IMR-90 (cell line): ENCODE measurements around the gene ROBO2. TPM values are rescaled to one million over a fixed set of nuclear protein-coding genes. Genes with fewer than 3 reads are reported as not detected.

ENCODE experiments used
- ATAC-seq: fragments of 200-7000 bp; cut with Tn5 transposase; 2 replicates; pipeline ENCODE4 v1.9.1; 2020; ENCODE audit warnings: low read depth, mild to moderate bottlenecking, moderate library complexity
- BruUV-seq: library from RNA; stranded (reverse); fragments of 400-500 nt; replicated peaks from 2 replicates; lab custom pipeline; 2021; lab: Mats Ljungman, UMichigan
- CTCF ChIA-PET: fragments of 300-600 bp; formaldehyde crosslinking; extraction: SDS; loops from one replicate; lab custom pipeline; 2021; ENCODE audit warnings: antibody characterized with exemption; lab: Yijun Ruan, JAX
- POLR2A ChIA-PET: fragments of 300-600 bp; sonication (Branson Sonifier 250); formaldehyde crosslinking; loops from one replicate; lab custom pipeline; 2022; ENCODE audit warnings: antibody characterized with exemption; ENCODE audit not compliant: unreplicated experiment; lab: Charles Lee
- DNase-seq: peaks from one replicate; pipeline ENCODE4 v3.0.0; 2013
- H2AFZ ChIP-seq: replicated peaks from 2 replicates; pipeline ENCODE3; 2013; ENCODE audit warnings: low read length, mild to moderate bottlenecking; ENCODE audit not compliant: poor library complexity
- H2AK5ac ChIP-seq: 2 replicates; pipeline ENCODE4 v1.6.1; 2013; ENCODE audit warnings: low read depth, low read length, inconsistent platforms
- H2AK9ac ChIP-seq: replicated peaks from 2 replicates; pipeline ENCODE3; 2013; ENCODE audit warnings: mild to moderate bottlenecking, low read depth, low read length, moderate library complexity; ENCODE audit not compliant: poor library complexity
- H2BK120ac ChIP-seq: 2 replicates; pipeline ENCODE4 v1.6.1; 2013; ENCODE audit warnings: low read depth, low read length, inconsistent platforms
- H2BK15ac ChIP-seq: 3 replicates; pipeline ENCODE4 v1.6.1; 2013; ENCODE audit warnings: low read depth, low read length, inconsistent platforms
- H2BK20ac ChIP-seq: 2 replicates; pipeline ENCODE4 v1.6.1; 2013; ENCODE audit warnings: low read depth, mild to moderate bottlenecking, inconsistent platforms, low read length, moderate library complexity
- H2BK5ac ChIP-seq: 2 replicates; pipeline ENCODE4 v1.6.1; 2013; ENCODE audit warnings: mild to moderate bottlenecking, low read depth, low read length, inconsistent platforms; ENCODE audit not compliant: poor library complexity, severe bottlenecking
- H3K14ac ChIP-seq: replicated peaks from 2 replicates; pipeline ENCODE4 v1.6.1; 2013; ENCODE audit warnings: low read depth, low read length, inconsistent platforms
- H3K18ac ChIP-seq: 2 replicates; pipeline ENCODE4 v1.6.1; 2013; ENCODE audit warnings: low read depth, low read length, control low read depth
- H3K23ac ChIP-seq: 2 replicates; pipeline ENCODE4 v1.6.1; 2013; ENCODE audit warnings: low read depth, low read length, inconsistent platforms
- H3K27ac ChIP-seq: 2 replicates; pipeline ENCODE4 v1.5.1; 2013; ENCODE audit warnings: mild to moderate bottlenecking, control low read depth, low read length; ENCODE audit not compliant: insufficient read depth
- H3K27me3 ChIP-seq: 2 replicates; pipeline ENCODE4 v1.6.1; 2013; ENCODE audit warnings: low read length; ENCODE audit not compliant: control insufficient read depth, insufficient read depth
- H3K36me3 ChIP-seq: 2 replicates; pipeline ENCODE4 v1.6.1; 2013; ENCODE audit warnings: low read length, mixed read lengths; ENCODE audit not compliant: control insufficient read depth, insufficient read depth
- H3K4ac ChIP-seq: 2 replicates; pipeline ENCODE4 v1.6.1; 2013; ENCODE audit warnings: low read depth, low read length, inconsistent platforms
- H3K4me1 ChIP-seq: 2 replicates; pipeline ENCODE4 v1.6.1; 2013; ENCODE audit warnings: low read length, mixed read lengths; ENCODE audit not compliant: control insufficient read depth, insufficient read depth
- H3K4me2 ChIP-seq: 2 replicates; pipeline ENCODE4 v1.6.1; 2013; ENCODE audit warnings: low read depth, mild to moderate bottlenecking, control low read depth, low read length, moderate library complexity
- H3K4me3 ChIP-seq: 2 replicates; pipeline ENCODE4 v1.5.1; 2013; ENCODE audit warnings: low read depth, mild to moderate bottlenecking, control low read depth, low read length, moderate library complexity; ENCODE audit not compliant: insufficient read depth
- H3K56ac ChIP-seq: 2 replicates; pipeline ENCODE4 v1.6.1; 2013; ENCODE audit warnings: low read length, inconsistent platforms; ENCODE audit not compliant: insufficient read depth; ENCODE audit errors: extremely low read depth
- H3K79me1 ChIP-seq, 2 experiments: 2 replicates each; pipeline ENCODE4 v1.6.1; 2013; ENCODE audit warnings: low read length in 2 of 2, inconsistent platforms in 1 of 2, low read depth in 1 of 2
- H3K9ac ChIP-seq: 2 replicates; pipeline ENCODE4 v1.6.1; 2013; ENCODE audit warnings: low read depth, low read length, control low read depth
- H3K9me1 ChIP-seq: 2 replicates; pipeline ENCODE4 v1.6.1; 2013; ENCODE audit warnings: low read length, inconsistent platforms; ENCODE audit not compliant: insufficient read depth
- H3K9me3 ChIP-seq: 2 replicates; pipeline ENCODE4 v1.6.1; 2013; ENCODE audit warnings: low read length; ENCODE audit not compliant: control insufficient read depth, insufficient read depth
- H4K20me1 ChIP-seq: 2 replicates; pipeline ENCODE4 v1.6.1; 2013; ENCODE audit warnings: low read length, inconsistent platforms; ENCODE audit not compliant: insufficient read depth
- H4K5ac ChIP-seq: 2 replicates; pipeline ENCODE4 v1.6.1; 2013; ENCODE audit warnings: mild to moderate bottlenecking, low read depth, low read length, control low read depth
- H4K8ac ChIP-seq, 2 experiments: 2 replicates each; pipeline ENCODE4 v1.6.1; 2013; ENCODE audit warnings: low read depth in 2 of 2, low read length in 2 of 2, control low read depth in 1 of 2, inconsistent platforms in 1 of 2
- H4K91ac ChIP-seq: 2 replicates; pipeline ENCODE4 v1.6.1; 2013; ENCODE audit warnings: low read depth, low read length, inconsistent platforms; ENCODE audit not compliant: insufficient read depth
- BHLHE40 ChIP-seq: fragments of 150-350 bp; IDR thresholded peaks from 2 replicates; pipeline ENCODE4 v1.6.1; 2016; ENCODE audit warnings: mild to moderate bottlenecking, low read depth, low read length
- MAZ ChIP-seq: IDR thresholded peaks from 2 replicates; pipeline ENCODE4 v1.6.1; 2012; ENCODE audit warnings: low read depth, mild to moderate bottlenecking, low read length, improper control_type of control experiment, moderate library complexity, borderline replicate concordance
- RCOR1 ChIP-seq: IDR thresholded peaks from 2 replicates; pipeline ENCODE4 v1.6.1; 2012; ENCODE audit warnings: mild to moderate bottlenecking, low read length, improper control_type of control experiment; ENCODE audit not compliant: insufficient replicate concordance
- WGBS, 2 experiments: methylation state at CpG; one replicate each; pipeline versions ENCODE4 v1.1.5 to v1.1.7; 2013; ENCODE audit warnings: missing lambda C conversion rate in 2 of 2; ENCODE audit not compliant: insufficient read length in 1 of 2; ENCODE audit errors: extremely low coverage in 2 of 2; 5-methylcytosine and 5-hydroxymethylcytosine counted together
- dilution Hi-C: fragments of 300-500 bp; cut with HindIII; formaldehyde crosslinking; loops from one replicate; pipeline ENCODE4 v1.14.3; 2018; ENCODE audit warnings: low sequenced_read_pairs; ENCODE audit not compliant: unreplicated experiment
- in situ Hi-C: fragments of 300-500 bp; cut with MboI; formaldehyde crosslinking; loops from 3 replicates; pipeline ENCODE4 v1.14.3; 2019; ENCODE audit warnings: low sequenced_read_pairs, inconsistent platforms, mixed read lengths
- intact Hi-C: fragments of 100-400 bp; cut with micrococcal nuclease; formaldehyde crosslinking; loops from 2 replicates; pipeline ENCODE4 v1.10.0; 2022
- polyA plus RNA-seq, 3 experiments: library from polyadenylated mRNA; depleted of rRNA; stranded (reverse); fragments of >200 nt; gene quantifications; 2 replicates each; pipeline ENCODE4 v1.2.3, GENCODE V29; 2012; ENCODE audit warnings: low replicate concordance in 1 of 3
- total RNA-seq: library from RNA; depleted of rRNA; stranded (reverse); fragments of >200 nt; gene quantifications from 2 replicates; pipeline ENCODE4 v1.2.3, GENCODE V29; 2012
- TF ChIP-seq, protein P1 (sequence below): conservative IDR thresholded peaks from 2 replicates; pipeline ENCODE4 v1.5.1; 2012; ENCODE audit warnings: mild to moderate bottlenecking, low read depth, low read length, improper control_type of control experiment

The ROBO2 gene
- total and polyA plus RNA-seq, 2 of the 4 experiments (the other 2 are of a cell fraction): 9.3 to 14.5 TPM

DNA sequence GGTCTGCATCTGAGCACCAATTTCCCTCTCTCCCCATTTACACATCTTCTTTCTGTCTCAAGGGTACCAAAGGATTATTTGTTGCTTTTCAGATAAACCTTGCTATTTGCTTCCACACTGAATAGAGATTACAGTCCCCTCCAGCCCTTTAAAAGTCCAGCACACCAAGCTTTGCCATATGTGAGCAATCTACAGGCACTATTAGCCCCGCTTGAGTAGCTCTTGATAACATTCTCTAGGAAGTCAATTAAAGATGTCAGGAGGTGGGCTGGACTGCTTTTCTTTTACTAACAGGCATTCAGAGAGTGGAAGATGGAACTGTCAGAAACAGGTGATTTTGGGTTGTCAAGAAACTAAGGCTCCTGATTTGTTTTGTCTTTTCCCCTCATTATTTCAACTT, 417.0 kb downstream of the ROBO2 start:
- Histone ChIP-seq H2BK5ac (no peak overlapping the region), H3K9ac (no peak overlapping the region), H3K14ac (no peak overlapping the region), H3K4ac (no peak overlapping the region), H3K4me1 (no peaks in the 10 kb centered on the region), H2AK9ac (no peak overlapping the region), H2BK20ac (no peak overlapping the region), H3K56ac (no peak overlapping the region), H3K23ac (no peak overlapping the region), H3K9me3 (no peaks in the 10 kb centered on the region), H3K79me1 (no peaks in the 10 kb centered on the region), H2BK15ac (no peak overlapping the region), H3K27me3 (no peaks in the 10 kb centered on the region), H2BK120ac (no peak overlapping the region), H3K36me3 (no peaks in the 10 kb centered on the region), H4K8ac (no peak overlapping the region), H4K91ac (no peak overlapping the region), H2AK5ac (no peak overlapping the region), H3K9me1 (no peaks in the 10 kb centered on the region), H3K18ac (no peak overlapping the region), H2AFZ (no peak overlapping the region), H4K20me1 (no peaks in the 10 kb centered on the region), H3K27ac (no peak overlapping the region), H3K4me3 (no peak overlapping the region), H3K4me2 (no peak overlapping the region), H4K5ac (no peak overlapping the region)
- ATAC-seq: no peak
- in situ Hi-C loops (no loop called here), intact Hi-C loops (no loop called here), dilution Hi-C loops (no loop called here)
- TF ChIP-seq RCOR1 (no peak), BHLHE40 (no peak), MAZ (no peak)
- TF ChIP-seq, protein P1, sequence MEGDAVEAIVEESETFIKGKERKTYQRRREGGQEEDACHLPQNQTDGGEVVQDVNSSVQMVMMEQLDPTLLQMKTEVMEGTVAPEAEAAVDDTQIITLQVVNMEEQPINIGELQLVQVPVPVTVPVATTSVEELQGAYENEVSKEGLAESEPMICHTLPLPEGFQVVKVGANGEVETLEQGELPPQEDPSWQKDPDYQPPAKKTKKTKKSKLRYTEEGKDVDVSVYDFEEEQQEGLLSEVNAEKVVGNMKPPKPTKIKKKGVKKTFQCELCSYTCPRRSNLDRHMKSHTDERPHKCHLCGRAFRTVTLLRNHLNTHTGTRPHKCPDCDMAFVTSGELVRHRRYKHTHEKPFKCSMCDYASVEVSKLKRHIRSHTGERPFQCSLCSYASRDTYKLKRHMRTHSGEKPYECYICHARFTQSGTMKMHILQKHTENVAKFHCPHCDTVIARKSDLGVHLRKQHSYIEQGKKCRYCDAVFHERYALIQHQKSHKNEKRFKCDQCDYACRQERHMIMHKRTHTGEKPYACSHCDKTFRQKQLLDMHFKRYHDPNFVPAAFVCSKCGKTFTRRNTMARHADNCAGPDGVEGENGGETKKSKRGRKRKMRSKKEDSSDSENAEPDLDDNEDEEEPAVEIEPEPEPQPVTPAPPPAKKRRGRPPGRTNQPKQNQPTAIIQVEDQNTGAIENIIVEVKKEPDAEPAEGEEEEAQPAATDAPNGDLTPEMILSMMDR: no peak
- ChIA-PET POLR2A (no interaction called here), CTCF (no interaction called here)
- BruUV-seq: no TSS peak
- WGBS, 2 experiments: no CpG with 5 or more reads among the region's 1 CpG
- no peak for DNase-seq
